HG02943 (cell line): ENCODE results near the gene C1QTNF7.

ENCODE experiments used
- ATAC-seq: cut with Tn5 transposase; IDR thresholded peaks from one replicate; pipeline ENCODE4 v1.9.1; 2021; ENCODE audit warnings: mild to moderate bottlenecking, low read depth, moderate library complexity; ENCODE audit not compliant: unreplicated experiment

Gene C1QTNF7

DNA sequence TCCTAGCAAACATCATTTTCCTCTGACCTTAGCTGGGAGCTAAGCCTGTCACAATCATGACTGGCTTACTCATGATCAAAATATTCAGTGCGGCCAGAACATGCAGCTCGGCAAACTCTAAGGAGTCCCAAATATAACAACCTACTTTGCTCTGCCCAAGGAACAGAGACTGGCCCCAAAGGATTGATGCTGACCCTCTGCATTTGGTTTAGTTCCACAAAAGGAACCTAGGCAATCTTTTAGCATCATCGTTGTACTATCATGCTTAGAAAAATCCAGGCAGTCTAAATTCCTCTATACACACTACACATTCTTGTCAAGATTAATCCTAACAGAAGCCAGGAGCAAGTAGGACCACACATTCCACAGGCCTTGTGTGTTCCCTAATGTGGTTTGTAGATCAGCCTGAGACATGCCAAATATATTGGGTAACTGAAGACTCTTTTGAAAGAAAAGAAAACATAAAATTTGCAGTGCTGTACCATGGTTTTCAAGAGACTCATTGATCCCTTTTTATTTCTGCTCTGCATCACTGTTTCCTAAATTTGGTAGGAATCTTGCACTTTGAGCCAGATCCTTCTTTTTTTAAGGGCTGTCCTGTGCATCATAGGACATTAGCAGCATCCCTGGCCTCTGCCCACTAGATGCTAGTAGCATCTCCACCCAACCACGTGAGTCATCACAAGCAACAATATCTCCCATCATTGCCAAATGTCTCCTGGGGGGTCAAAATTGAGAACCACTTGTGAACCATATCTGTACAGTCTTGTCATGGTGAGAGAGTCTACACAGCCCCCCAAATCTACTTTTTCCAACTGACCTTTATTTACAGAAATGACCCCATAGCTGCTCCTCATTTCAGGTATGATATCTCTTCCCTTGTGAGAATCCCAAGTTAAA, 24.3 kb downstream of the C1QTNF7 start:
- no peak for ATAC-seq

DNA sequence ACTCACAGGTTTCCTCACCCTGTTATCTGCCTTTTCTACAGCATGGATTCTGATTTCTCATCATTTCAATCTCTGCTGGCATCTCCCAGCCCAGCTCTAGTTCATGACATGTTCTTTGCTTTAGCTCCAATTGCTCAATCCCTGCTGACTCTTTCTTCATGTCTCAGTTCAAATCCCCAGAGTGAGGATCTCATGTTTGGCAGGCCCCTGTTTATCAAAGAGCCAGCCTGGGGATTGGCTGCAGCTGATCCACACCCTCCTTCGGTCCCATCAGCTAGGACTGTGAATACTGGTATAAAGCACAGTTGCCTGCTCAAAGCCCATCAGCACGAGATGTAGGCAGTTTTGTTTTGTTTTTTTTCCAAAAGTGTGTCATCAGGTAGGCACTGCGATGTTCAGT, 27.5 kb downstream of the C1QTNF7 start:
- no peak for ATAC-seq

DNA sequence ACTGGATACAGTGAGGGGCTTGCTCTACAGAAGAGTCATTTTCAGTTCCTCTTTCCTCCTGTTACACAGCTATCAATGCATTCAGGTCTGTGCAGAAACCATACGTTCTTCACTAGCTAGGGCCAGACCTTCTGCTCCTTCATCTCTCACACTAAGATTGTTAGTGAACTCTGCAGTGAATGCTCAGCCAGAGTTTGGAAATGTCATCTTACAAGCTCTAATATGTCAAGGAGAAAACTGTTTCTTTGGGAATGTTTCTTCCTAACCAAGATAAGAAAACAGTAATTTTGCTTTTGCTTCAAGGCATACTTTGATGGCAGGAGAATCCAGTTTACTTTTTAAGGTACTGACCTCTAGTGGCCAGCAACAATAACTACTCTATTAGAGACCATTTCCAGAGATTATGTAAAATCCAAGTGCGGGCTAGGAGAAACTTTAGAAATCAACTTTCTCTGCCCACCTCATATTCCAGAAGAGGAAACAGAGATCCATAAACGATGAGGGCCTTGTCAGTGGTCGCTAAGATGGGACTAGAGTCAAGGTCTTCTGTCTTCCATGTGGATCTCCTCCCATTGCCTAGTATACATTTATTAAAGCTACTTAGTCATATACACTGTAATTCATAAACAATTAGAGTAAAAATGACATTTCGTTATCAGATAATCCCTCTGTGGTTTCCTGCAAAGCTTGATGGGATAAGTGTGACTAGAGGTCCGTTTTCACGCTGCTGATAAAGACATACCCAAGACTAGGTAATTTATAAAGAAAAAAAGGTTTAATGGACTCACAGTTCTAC, 29.8 kb downstream of the C1QTNF7 start:
- ATAC-seq = peak; percentile 92

DNA sequence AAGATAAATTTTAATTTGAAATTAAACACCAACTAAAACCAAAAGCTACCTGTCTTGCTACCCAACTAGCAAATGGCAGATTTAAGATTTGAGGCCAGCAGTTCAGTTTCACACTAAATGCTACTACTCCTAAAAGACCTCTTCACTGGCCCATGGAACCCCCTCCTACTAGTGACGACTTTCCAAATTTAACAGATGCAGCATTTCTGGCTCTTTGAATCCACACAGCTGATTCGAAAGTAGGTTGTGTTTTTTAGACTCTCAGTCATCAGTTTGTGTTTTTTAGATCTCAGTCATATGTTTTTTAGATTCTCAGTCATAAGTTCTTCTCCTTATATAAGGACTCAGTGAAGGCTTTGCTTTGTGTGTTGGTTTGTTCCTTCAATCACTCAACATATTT, 30.8 kb downstream of the C1QTNF7 start:
- ATAC-seq = no peak

DNA sequence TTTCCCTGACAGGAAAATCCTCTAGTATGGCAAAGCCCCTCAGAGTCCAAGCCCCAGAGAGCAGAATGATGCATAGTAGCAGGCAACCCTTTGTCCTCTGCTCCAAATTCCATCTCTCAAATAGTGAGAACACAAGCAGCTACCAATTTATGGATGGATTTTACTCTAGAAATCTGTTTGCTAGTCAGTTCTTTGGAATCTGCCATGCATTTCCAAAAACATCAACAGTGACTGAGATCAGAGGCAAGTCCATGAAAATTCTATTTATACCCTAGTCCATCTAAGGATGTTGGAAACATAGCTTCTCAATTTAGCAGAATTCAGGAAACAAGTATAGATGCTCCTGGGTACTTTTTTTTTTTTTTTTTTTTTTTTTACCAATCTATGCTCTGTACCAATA, 31.9 kb downstream of the C1QTNF7 start:
- no peak for ATAC-seq

DNA sequence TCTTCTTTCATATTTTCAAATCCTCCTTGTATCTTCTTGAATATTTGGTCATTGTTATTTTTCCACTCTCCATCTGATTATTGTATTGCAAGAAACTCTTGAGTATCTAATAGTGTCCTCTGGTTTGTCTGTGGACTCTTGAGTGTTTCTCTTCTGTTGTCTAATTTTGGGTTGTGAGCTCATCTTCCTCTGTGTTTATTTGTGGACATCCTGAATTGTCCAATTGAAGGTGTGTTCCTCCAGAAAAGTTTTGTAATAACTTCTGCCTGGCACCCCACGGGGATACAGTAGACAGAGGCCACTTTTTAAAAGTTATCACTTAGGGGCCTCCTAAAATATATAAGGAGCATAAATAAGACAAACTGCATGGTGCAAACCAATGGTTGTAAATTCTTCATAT, 38.8 kb downstream of the C1QTNF7 start:
- no peak for ATAC-seq

DNA sequence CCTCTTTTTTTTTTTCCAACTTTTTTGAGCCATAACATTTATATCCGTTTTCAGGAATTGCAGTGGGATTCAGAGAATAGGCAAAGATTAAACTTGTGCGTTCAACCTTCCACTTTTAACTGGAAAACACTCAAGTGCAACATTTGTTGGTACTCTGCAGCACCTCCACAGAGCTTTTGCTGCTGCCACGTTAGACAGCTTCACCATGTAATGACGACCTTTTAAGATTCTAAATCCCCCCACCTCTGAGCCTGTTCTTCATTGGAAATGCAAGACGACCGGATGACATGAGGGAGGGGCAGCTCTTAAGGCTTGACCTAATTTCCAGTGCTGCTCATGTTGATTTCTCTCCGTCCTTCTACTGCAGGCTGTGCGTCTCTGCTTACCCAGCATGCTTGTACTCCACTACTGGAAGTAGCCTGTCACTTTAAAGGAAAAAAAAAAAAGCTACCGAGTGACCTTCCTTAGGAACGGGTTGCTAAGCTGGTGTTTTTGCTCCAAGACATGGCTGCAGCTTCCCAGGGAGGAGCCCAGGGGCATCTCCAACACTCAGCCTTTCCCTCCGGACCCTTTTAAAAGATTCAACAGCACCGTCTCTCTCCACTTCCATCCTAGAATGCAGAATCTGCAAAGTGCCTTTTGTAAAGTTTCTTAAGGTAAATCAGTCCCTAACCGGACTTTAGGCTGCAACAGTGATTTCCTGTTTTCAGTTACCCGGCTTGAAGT, 41.7 kb downstream of the C1QTNF7 start, which contains the start of gene CC2D2A:
Gene CC2D2A (plus strand): TSS at position 481 of the 726 bp plus-strand sequence. CDS start 6,051 bp downstream, outside the sequence.
- no peak for ATAC-seq

DNA sequence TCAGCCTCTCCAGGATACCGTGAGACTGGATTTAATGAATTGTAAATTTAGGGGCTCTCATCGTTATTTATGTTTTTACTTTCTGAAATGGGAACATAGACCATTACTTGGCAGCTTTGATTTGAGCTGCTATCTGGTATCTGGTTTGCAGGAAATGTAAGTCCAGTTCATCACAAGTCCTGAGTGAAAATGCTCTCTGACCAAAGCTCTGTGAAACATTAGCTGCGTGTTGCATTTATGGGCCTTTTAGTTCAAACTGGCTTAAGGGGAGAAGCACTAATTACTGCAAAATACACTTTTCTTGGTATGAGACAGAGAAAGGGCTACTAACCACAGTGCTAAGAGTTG, 42.3 kb downstream of the C1QTNF7 start:
- no peak for ATAC-seq

DNA sequence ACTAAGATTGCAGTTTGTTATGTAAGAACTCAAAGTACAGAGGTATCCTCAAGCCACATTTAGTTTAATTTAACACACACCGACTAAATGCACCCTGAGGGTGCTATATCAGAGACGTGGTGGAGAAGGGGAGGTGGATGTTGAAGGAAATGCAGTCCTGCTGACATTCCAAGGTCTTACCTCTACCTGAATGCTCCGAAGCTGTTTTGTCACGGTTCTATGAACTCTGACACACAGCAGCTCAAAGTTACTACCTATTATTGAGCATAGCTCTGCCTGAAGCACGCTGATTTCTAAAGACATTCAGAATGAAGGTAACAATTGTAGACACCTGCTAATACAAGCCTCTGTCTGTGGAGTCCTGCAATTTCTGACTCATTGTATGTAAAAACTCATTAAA, 48.6 kb downstream of the C1QTNF7 start:
- no peak for ATAC-seq

DNA sequence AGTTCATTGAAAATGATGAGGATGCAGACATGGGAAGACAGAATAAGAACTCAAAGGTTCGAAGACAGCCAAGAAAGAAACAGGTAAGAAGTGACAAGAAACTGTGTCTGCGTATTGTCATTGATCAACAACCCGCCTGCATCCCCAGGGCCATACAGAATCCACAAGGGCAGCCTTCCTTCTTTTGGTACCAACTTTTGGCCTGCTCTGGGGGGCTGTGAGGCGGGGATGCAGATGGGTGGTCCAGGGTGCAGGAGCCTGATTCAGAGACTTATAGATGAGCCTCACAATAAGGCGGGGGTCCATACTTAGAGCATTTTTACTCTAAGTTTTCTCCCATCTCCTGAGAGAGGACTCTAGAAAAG, 50.9 kb downstream of the C1QTNF7 start:
- no peak for ATAC-seq

DNA sequence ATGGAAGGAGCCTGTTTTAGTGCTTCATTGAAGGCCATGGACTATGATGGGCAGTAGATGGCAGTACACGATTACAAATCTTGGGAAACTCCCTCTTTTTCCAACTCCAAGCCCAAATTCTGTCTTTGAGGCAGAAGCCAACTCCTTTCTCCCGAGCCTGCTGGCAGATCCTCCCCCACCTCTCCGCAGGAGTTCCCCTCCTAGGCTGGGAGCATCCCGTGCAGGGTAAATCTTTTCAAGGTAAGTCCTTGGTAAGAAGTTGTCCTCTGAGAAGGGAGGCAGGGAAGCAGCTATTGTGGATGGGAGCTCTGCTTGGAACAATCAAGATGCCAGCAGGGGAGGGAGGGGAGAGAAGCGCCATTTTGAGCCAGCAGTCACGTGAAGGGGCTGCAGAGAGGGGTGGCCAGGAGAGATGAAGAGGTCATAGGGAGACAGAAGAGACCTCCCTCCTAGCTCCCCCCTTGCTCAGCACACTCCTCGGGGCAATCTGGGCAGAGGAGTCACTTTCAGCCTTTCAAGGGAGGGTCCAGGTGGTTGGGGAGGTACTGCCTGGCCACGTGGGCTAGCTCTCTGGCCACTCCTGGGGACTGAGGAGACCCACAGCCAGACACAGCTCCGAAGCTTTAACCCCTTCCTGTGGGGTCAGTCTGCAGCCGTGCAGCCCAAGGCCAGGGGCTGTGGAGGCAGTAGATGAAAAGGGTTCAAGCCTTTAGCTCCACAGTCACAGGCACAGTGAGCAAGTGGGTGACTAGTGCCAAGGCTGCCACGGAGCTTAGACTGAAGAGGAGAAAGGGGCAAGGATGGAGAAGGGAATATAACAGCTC, 51.5 kb downstream of the C1QTNF7 start:
- no peak for ATAC-seq

DNA sequence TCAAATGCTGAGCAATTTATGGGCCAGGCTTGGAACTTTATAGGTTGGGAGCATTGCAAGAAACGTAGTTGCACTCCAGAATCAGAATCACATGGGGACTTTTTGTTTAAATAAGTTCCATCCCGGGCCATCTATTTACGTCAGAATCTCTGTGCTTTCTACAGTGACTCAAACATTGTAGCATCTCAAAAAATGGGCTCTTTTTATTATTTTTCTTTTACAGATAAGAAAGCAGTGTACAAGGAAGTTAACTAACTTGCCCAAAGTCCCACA, 52.0 kb downstream of the C1QTNF7 start:
- ATAC-seq = no peak

DNA sequence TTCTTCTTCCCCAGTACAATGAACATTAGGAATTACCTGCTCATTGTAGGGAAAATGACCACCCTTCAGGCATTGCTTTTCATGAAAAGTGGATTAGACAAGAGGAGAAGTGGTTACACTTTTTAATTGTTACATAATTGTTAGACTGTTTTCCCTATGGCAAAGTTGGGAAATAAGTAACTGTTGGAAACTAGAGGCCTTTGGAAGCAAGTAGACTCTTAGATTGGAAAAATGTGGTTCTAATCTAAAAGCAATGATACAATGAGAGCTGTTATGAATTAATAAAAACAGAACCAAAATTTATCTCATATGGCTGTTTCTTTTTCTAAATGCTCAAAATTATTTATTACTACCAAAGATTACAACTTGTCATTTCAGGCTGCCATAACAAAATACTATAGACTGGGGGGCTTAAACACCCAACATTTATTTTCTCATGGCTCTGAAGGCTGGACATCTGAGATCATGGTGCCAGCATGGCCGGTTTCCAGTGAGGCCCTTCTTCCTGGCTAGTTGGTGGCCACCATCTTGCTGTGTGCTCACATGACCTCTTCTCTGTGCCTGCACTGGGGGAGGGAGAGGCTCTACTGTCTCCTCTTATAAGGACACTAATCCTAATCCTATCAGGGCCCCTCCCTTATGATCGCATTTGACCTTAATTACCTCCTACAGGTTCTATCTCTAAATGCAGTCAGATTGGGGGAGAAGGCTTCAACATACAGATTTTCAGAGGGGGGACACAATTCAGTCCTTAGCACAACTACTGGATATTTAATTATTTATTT, 54.3 kb downstream of the C1QTNF7 start:
- ATAC-seq = no peak

DNA sequence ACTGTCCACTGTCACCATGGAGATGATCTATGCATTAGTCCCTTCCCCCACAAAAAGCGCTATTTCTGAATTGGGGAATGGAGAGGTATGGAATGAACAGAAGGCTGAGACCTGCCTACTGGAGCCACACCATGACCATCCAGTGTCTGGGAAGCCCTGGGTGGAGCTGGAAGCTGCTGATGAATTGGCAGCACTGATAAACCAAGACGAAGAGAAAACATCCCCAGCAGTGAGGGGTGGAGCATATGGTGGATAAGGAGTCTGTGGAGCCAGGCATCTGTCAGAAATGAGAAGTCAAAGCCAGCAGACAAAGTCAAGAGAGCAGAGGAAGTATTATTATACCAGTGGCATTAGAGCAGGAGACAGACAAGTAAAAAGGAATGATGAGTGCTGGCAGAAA, 55.0 kb downstream of the C1QTNF7 start:
- ATAC-seq = no peak

DNA sequence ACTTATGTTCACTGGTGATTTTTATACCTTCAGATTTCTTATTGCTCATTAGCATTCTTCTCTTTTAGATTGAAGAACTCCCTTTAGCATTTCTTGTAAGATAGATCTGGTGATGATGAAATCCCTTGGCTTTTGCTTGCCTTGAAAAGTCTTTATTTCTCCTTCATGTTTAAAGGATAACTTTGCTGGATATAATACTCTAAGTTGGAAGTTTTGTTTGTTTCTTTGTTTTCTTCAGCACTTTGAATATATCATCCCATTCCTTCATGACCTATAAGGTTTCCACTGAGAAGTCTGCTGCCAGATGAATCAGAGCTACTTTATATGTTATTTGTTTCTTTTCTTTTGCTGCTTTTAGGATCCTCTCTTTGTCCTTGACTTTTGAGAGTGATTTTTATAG, 60.3 kb downstream of the C1QTNF7 start:
- ATAC-seq = no peak

DNA sequence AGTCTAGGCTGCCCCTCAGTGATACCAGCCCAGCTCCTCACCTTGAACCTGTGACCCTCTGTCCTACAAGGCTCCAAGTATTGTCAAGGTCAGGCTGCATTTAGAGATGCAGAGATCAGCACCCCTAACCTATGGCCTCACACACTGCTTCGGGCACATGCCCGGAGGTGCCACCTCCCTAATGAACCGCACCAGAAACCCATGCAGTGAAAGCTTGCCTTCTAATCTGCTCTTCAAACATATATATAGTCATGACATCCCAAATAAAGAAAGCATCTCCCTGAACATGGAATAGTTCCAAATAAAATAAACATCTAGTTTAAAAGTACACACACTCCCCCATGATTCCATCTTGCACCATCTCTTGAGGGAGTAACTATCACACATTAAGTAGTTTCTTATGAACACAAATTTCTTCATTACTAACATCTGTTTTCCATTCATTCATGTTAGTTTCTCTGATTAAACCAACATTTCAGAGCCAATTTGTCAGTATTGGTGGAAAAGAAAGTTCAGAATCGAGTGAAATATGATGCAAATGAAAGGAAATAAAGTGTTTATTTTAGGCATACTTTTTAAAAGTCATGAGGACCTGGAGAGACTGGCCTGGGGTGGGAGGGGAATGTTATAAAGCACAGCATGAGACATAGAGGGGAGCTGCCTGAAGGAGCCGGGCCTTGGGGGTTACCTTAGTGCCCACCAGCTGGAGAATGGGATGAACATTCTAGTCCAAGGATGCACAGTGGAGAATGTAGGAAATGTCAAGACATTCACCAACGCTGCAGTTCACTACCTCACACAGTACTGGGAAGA, 61.0 kb downstream of the C1QTNF7 start:
- no peak for ATAC-seq

DNA sequence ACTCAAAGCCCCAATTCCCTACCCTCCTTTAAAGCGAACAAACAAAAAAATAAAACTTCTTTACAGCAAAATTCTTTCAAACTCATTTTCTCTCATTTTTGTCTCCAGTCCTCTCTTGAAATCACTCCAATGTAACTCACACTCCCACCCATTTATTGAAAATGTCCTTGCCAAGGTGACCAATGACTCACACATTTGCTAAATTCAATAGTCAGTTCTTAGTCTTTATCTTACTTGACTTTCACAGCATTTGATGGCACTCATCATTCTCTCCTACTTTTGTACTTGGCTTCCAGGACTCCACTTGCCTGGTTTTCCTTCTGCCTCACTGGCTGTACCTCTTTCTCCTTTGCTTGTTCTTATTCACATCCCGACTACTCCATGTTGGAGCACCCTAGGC, 61.7 kb downstream of the C1QTNF7 start:
- ATAC-seq = no peak

DNA sequence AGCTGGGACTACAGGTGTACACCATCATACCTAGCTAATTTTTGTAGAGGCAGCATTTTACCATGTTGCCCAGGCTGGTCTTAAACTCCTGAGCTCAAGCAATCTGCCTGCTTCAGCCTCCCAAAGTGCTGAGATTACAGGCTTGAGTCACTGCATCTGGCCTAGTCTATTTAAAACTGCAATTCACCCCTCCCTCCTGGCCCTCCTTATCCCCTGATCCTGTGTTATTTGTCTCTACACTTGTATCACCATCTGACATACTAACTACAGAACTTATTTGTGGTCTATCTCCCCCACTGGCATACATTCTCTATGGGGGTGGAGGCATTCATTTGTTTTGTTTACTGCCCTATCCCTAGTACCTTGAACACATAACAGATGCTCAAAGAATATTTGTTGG, 65.6 kb downstream of the C1QTNF7 start:
- ATAC-seq = no peak

DNA sequence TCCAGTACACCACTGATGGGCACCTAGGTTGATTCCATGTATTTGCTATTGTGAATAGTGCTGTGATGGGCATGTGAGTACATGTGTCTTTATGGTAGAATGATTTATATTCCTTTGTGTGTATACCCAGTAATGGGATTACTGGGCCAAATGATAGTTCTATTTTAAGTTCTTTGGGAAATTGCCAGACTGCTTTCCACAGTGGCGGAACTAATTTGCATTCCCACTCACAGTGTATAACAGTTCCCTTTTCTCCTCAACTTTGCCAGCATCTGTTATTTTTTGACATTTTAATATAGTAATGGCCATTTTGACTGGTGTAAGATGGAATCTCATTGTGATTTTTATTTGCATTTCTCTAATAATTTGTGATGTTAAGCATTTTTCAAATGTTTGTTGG, 67.8 kb downstream of the C1QTNF7 start:
- ATAC-seq = no peak
